Measurements from ENCODE around the gene ACTN2. TPM values are rescaled to one million over a fixed set of nuclear protein-coding genes. Genes with fewer than 3 reads are reported as not detected.

Gene ACTN2
- total RNA-seq, 4 donors from 2014 or later: 0.21 to 1.1 (median 0.65) TPM

- H3K27me3 ChIP-seq: no peaks in the 10 kb centered on the region
- H3K36me3 ChIP-seq: no peaks in the 10 kb centered on the region
- no peaks in the 10 kb centered on the region for H3K4me1 ChIP-seq
- H3K9me3 ChIP-seq: no peaks in the 10 kb centered on the region
- WGBS, 2 donors: 66 to 83% methylated on average over 3 of the region's 3 CpGs
- DNase-seq (ENCODE audit: low spot score in 2 of 2): no peak
- no peak overlapping the region for H3K4me3 ChIP-seq
- TF ChIP-seq EP300 (IDR thresholded peaks at IDR 0.05): no peak
- no peak overlapping the region for H3K27ac ChIP-seq
Measured at GRCh38 chr1:236702791-236703394, 16.6 kb downstream of the ACTN2 start.

- Histone ChIP-seq H3K27ac (no peak overlapping the region), H3K27me3 (no peaks in the 10 kb centered on the region), H3K4me1 (no peaks in the 10 kb centered on the region), H3K9me3 (no peaks in the 10 kb centered on the region), H3K36me3 (no peaks in the 10 kb centered on the region), H3K4me3 (no peak overlapping the region)
- TF ChIP-seq EP300 (IDR thresholded peaks at IDR 0.05) (no peak), CTCF (IDR thresholded peaks at IDR 0.05) (no peak), POLR2A (IDR thresholded peaks at IDR 0.05) (no peak)
- no peak for DNase-seq (ENCODE audit: low spot score in 2 of 2)
- 50 to 58% methylated on average over 1 of the region's 1 CpG for WGBS, 2 donors
Measured at GRCh38 chr1:236705771-236706170, 19.5 kb downstream of the ACTN2 start.

GRCh38 chr1:236706183-236706582 lies 19.9 kb downstream of the ACTN2 start:
- Histone ChIP-seq H3K4me3 (no peak overlapping the region), H3K9me3 (no peaks in the 10 kb centered on the region), H3K4me1 (no peaks in the 10 kb centered on the region), H3K27ac (no peak overlapping the region), H3K36me3 (no peaks in the 10 kb centered on the region), H3K27me3 (no peaks in the 10 kb centered on the region)
- TF ChIP-seq POLR2A (IDR thresholded peaks at IDR 0.05): no peak
- TF ChIP-seq CTCF (IDR thresholded peaks at IDR 0.05): no peak
- no peak for TF ChIP-seq EP300 (IDR thresholded peaks at IDR 0.05)
- DNase-seq (ENCODE audit: low spot score in 2 of 2): no peak
- WGBS, 2 donors: 35 to 39% methylated on average over 1 of the region's 1 CpG

GRCh38 chr1:236710328-236710892 lies 24.1 kb downstream of the ACTN2 start:
- H3K27ac ChIP-seq: no peak overlapping the region
- no peaks in the 10 kb centered on the region for H3K9me3 ChIP-seq
- H3K27me3 ChIP-seq: no peaks in the 10 kb centered on the region
- no peak overlapping the region for H3K4me3 ChIP-seq
- WGBS, 2 donors: 80 to 87% methylated on average over 8 to 11 of the region's 11 CpGs
- TF ChIP-seq CTCF (IDR thresholded peaks at IDR 0.05): no peak
- TF ChIP-seq EP300 (IDR thresholded peaks at IDR 0.05): no peak
- TF ChIP-seq POLR2A (IDR thresholded peaks at IDR 0.05): no peak
- no peaks in the 10 kb centered on the region for H3K36me3 ChIP-seq
- DNase-seq (ENCODE audit: low spot score in 2 of 2): no peak
- H3K4me1 ChIP-seq: no peaks in the 10 kb centered on the region

GRCh38 chr1:236716160-236716559 lies 29.9 kb downstream of the ACTN2 start:
- Histone ChIP-seq H3K9me3 (no peaks in the 10 kb centered on the region), H3K4me1 (peaks cover 0 to 5% (median 0%) of the 10 kb centered on the region in 4 donors), H3K27me3 (no peaks in the 10 kb centered on the region), H3K4me3 (no peak overlapping the region), H3K36me3 (no peaks in the 10 kb centered on the region), H3K27ac (no peak overlapping the region)
- DNase-seq (ENCODE audit: low spot score in 2 of 2): no peak
- 4 to 25% methylated on average over 1 of the region's 1 CpG for WGBS, 2 donors
- no peak for TF ChIP-seq POLR2A (IDR thresholded peaks at IDR 0.05)
- TF ChIP-seq CTCF (IDR thresholded peaks at IDR 0.05): no peak
- no peak for TF ChIP-seq EP300 (IDR thresholded peaks at IDR 0.05)

Data from tibial nerve (tissue), 4 donors.